Uterus (tissue), 4 donors: ENCODE results near the gene ALLC. TPM values are rescaled to one million over a fixed set of nuclear protein-coding genes. Genes with fewer than 3 reads are reported as not detected.

Experiments
- DNase-seq, 2 donors: peaks; one replicate each; pipeline ENCODE4 v3.0.0-alpha.2; 2019 to 2020
- H3K27ac ChIP-seq, 2 donors: fragments of 200-600 bp; sonication (generic); 1 replicate in 1 of 2; 2 replicates in 1 of 2; pipeline ENCODE4 v1.5.1; 2016 to 2018
- H3K27me3 ChIP-seq, 2 donors: fragments of 200-600 bp; sonication (generic); one replicate each; pipeline ENCODE4 v1.5.1; 2018 to 2019; ENCODE audit warnings: control low read depth in 1 of 2
- H3K36me3 ChIP-seq, 2 donors: fragments of 200-600 bp; sonication (generic); one replicate each; pipeline ENCODE4 v1.5.1; 2019; ENCODE audit warnings: control low read depth in 1 of 2
- H3K4me1 ChIP-seq, 2 donors: fragments of 200-600 bp; sonication (generic); one replicate each; pipeline ENCODE4 v1.5.1; 2018 to 2019; ENCODE audit warnings: control low read depth in 1 of 2
- H3K4me3 ChIP-seq, 2 donors: fragments of 200-600 bp; sonication (generic); 1 replicate in 1 of 2; 2 replicates in 1 of 2; pipeline ENCODE4 v1.5.1; 2018 to 2019; ENCODE audit warnings: mild to moderate bottlenecking in 1 of 2
- H3K9me3 ChIP-seq, 2 donors: fragments of 200-600 bp; sonication (generic); one replicate each; pipeline ENCODE4 v1.5.1; 2019; ENCODE audit warnings: control low read depth in 1 of 2
- CTCF ChIP-seq, 4 experiments: fragments of 200-600 bp in 2 of 4; fragments of 450-650 bp in 2 of 4; sonication (generic) in 2 of 4; IDR thresholded peaks; one replicate each; pipeline ENCODE4 v1.5.1; 2016 to 2019; ENCODE audit warnings: antibody characterized with exemption in 4 of 4, mild to moderate bottlenecking in 2 of 4, moderate library complexity in 1 of 4
- POLR2A ChIP-seq, 2 donors: fragments of 450-650 bp; IDR thresholded peaks; one replicate each; pipeline ENCODE4 v1.6.1; 2016; ENCODE audit warnings: antibody characterized with exemption in 2 of 2, mild to moderate bottlenecking in 1 of 2, moderate library complexity in 1 of 2
- intact Hi-C: fragments of 100-400 bp; cut with DNase I; formaldehyde crosslinking; loops from one replicate; pipeline ENCODE4 v1.15.1; 2023; ENCODE audit warnings: low total_unique reads
- total RNA-seq, 4 donors: library from RNA; depleted of rRNA in 3 of 4; stranded (reverse); fragments of >200 nt in 3 of 4; gene quantifications; one replicate each; pipeline versions ENCODE4 v1.1.0 to v1.2.4, GENCODE V29; 2014 to 2023
- donor health status: DM: yes; HTN: yes; CAD: no.

ALLC gene
- total RNA-seq, 4 donors from 2014 or later = not detected

GRCh38 chr2:3627500-3628100 is 30.4 kb upstream of the ALLC start:
- H3K9me3 ChIP-seq = peaks cover 0 to 2% of the 10 kb centered on the region in 2 donors
- no peaks in the 10 kb centered on the region for H3K4me1 ChIP-seq
- H3K4me3 ChIP-seq = no peak overlapping the region
- H3K27ac ChIP-seq = no peak overlapping the region
- intact Hi-C loops = no loop called here
- no peaks in the 10 kb centered on the region for H3K27me3 ChIP-seq
- H3K36me3 ChIP-seq = no peaks in the 10 kb centered on the region
- no peak for TF ChIP-seq CTCF (IDR thresholded peaks at IDR 0.05)
- TF ChIP-seq POLR2A (IDR thresholded peaks at IDR 0.05) = no peak
- peak in 1 of 2 donors; percentile 6 for DNase-seq

- Histone ChIP-seq H3K36me3 (no peaks in the 10 kb centered on the region), H3K27me3 (no peaks in the 10 kb centered on the region), H3K9me3 (peaks cover 0 to 2% of the 10 kb centered on the region in 2 donors), H3K27ac (no peak overlapping the region), H3K4me1 (no peaks in the 10 kb centered on the region), H3K4me3 (no peak overlapping the region)
- DNase-seq = peak in 1 of 2 donors; percentile 5
- TF ChIP-seq POLR2A (IDR thresholded peaks at IDR 0.05) = no peak
- TF ChIP-seq CTCF (IDR thresholded peaks at IDR 0.05) = no peak
- intact Hi-C loops = no loop called here
Observed at GRCh38 chr2:3628241-3628679, 29.7 kb upstream of the ALLC start.

GRCh38 chr2:3628800-3629199 is 29.2 kb upstream of the ALLC start:
- no peak for DNase-seq
- intact Hi-C loops = no loop called here

GRCh38 chr2:3630631-3631030 is 27.4 kb upstream of the ALLC start:
- H3K36me3 ChIP-seq = no peaks in the 10 kb centered on the region
- H3K27me3 ChIP-seq = no peaks in the 10 kb centered on the region
- intact Hi-C loops = no loop called here
- no peak overlapping the region for H3K4me3 ChIP-seq
- H3K9me3 ChIP-seq = no peaks in the 10 kb centered on the region
- no peak for TF ChIP-seq POLR2A (IDR thresholded peaks at IDR 0.05)
- no peak for TF ChIP-seq CTCF (IDR thresholded peaks at IDR 0.05)
- no peak for DNase-seq
- no peak overlapping the region for H3K27ac ChIP-seq
- no peaks in the 10 kb centered on the region for H3K4me1 ChIP-seq

More at GRCh38 chr2:3628800-3629199, 29.2 kb upstream of the ALLC start:
- TF ChIP-seq POLR2A (IDR thresholded peaks at IDR 0.05) (no peak), CTCF (IDR thresholded peaks at IDR 0.05) (no peak)
- Histone ChIP-seq H3K36me3 (no peaks in the 10 kb centered on the region), H3K27ac (no peak overlapping the region), H3K9me3 (peaks cover 0 to under 1% of the 10 kb centered on the region in 2 donors), H3K4me1 (no peaks in the 10 kb centered on the region), H3K4me3 (no peak overlapping the region), H3K27me3 (no peaks in the 10 kb centered on the region)

GRCh38 chr2:3631161-3631850 is 26.7 kb upstream of the ALLC start:
- no peak for DNase-seq
- H3K27ac ChIP-seq = no peak overlapping the region

More at GRCh38 chr2:3631161-3631850, 26.7 kb upstream of the ALLC start:
- no peak for TF ChIP-seq POLR2A (IDR thresholded peaks at IDR 0.05)
- no peak for TF ChIP-seq CTCF (IDR thresholded peaks at IDR 0.05)
- Histone ChIP-seq H3K4me3 (no peak overlapping the region), H3K36me3 (no peaks in the 10 kb centered on the region), H3K27me3 (no peaks in the 10 kb centered on the region), H3K4me1 (no peaks in the 10 kb centered on the region), H3K9me3 (no peaks in the 10 kb centered on the region)
- intact Hi-C loops = no loop called here
